C4-2B (cell line): ENCODE measurements around the gene ASB6.

Experiments used
- H3K27ac ChIP-seq: fragments of 450-650 bp; 2 replicates; pipeline ENCODE4 v1.5.1; 2017
- ZFX ChIP-seq: fragments of 450-650 bp; IDR thresholded peaks from 2 replicates; pipeline ENCODE4 v1.6.1; 2017
- TF ChIP-seq, protein P1 (sequence below): fragments of 450-650 bp; conservative IDR thresholded peaks from 2 replicates; pipeline ENCODE4 v1.5.1; 2017; ENCODE audit warnings: mild to moderate bottlenecking

ASB6 gene

DNA sequence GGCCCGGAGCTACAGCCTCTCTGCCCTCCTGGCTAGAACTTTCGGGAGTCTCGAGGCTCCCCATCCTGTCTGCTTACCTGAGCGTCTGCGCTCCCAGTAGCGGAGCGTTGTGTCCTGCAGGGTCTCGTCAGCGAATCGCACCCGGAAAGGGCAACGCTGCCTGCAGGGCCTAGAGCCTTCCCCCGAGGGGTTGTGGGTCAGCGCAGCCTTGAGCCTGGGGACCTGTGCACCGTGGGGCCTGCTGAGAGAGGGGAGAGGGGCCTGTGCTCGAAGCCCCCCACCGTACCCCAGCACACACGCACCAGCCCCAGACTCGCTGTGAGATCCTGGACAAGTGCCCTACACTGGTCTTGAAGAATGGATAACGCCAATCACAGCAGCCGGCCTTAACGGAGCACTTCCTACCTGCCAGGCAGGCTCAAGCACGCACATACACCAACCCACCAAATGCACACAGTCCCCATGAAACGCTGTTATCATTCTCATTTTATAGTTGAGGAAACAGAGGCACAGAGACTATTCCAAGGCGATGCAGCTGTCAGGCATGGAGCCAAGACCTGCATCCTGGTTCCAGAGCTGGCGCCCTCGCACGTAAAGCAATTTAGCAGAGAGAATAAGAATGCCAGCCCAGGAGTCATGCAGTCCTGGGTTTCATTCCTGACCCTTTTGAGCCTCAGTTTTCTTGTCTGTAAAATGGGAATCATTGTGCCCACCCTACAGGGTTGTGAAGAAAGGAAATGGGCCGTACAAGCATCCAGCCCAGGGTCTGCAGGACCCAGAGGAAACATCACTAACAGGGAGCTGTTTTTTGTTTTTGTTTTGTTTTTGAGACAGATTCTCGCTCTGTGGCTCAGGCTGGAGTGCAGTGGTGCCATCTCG is 26.3 kb downstream of the ASB6 start:
- TF ChIP-seq, protein P1, sequence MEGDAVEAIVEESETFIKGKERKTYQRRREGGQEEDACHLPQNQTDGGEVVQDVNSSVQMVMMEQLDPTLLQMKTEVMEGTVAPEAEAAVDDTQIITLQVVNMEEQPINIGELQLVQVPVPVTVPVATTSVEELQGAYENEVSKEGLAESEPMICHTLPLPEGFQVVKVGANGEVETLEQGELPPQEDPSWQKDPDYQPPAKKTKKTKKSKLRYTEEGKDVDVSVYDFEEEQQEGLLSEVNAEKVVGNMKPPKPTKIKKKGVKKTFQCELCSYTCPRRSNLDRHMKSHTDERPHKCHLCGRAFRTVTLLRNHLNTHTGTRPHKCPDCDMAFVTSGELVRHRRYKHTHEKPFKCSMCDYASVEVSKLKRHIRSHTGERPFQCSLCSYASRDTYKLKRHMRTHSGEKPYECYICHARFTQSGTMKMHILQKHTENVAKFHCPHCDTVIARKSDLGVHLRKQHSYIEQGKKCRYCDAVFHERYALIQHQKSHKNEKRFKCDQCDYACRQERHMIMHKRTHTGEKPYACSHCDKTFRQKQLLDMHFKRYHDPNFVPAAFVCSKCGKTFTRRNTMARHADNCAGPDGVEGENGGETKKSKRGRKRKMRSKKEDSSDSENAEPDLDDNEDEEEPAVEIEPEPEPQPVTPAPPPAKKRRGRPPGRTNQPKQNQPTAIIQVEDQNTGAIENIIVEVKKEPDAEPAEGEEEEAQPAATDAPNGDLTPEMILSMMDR, result no peak
- no peak for TF ChIP-seq ZFX
- H3K27ac ChIP-seq, result no peak overlapping the region

DNA sequence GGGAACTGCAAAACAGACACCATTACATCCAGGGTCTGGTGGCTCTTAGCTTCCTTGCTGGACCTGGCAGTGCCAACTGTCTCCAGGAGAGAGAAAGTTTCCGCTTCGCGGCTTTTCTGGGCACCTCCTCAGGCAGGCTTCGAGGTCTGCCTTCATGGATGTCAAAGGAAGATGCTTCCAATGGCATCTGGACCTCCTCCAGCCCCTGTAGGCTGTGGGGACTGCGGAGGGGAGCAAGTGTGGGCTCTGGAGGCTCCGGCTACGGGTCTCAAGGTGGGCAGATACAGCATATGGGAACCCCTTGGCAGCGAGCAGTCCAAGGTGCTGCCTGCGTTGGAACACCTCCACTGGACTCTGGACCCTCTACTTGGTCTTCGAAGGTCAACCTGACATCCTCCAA is 27.0 kb downstream of the ASB6 start:
- no peak for TF ChIP-seq ZFX
- TF ChIP-seq, protein P1, result no peak

DNA sequence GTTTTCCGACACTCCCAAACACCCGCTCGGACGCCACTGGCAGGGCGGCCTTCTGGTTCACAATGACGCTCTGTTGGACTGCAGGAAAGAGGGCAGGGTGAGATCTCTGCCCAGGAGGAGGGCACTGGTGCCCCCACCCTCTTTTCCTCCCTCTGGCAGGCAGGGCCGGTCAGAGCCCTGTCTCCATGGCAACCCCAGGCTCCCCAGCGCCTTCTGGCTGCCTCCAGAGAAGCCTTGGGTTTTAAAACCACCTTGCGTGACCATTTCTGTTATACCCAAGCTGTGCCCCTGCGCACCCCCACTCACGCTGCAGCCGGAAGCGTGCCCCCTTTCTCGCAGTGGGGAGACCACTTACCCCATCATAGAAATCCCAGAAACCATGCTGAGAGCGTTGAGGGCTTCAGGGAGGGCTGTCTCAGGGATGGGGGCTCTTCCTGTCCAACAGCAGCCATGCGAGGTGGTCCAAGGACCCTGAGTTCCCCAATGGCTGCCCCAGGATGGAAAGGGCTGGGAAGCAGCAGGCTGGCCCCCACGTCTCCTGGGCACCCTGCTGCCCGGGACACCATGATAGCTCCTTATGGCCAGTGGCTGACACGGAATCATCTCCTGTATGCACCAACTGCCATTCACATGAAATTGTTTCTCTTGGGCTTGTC is 28.3 kb downstream of the ASB6 start:
- TF ChIP-seq, protein P1, result no peak
- TF ChIP-seq ZFX, result no peak
- H3K27ac ChIP-seq, result no peak overlapping the region

More for the DNA sequence above, 27.0 kb downstream of the ASB6 start:
- no peak overlapping the region for H3K27ac ChIP-seq

DNA sequence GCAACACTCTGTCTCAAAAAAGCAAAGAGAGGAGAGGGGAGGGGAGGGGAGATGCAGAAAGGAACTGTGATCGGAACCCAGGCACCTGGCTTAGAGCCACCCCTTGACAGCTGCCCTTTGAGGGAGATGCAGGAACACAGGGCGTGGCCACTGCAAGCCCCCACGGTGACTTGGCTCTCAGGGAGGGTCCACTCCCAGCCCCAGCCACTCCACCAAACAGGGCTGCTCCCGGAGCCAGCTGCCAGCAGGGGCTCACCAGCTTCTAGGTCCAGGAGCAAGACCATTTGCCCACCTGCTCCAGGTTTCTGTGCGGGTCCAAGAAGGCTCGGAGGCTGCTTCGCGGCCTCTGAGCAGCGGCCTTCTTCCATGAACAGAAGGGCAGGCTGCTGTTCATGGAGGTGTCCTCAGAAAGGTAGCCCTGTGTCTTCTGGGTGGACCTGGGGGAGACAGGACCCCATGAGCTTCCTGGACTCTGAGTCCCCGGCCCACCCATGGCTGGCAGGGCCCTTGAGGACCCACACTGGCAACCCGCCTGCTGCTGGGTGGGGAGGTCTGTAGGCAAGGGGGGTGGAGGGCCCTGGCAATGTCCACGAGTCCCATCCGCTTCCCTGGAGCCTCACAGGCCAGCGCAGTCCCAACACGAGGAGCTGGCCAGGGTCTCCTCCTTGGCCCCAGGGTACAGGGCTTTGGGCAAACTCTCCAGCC is 29.0 kb downstream of the ASB6 start:
- no peak overlapping the region for H3K27ac ChIP-seq
- TF ChIP-seq, protein P1, result no peak
- no peak for TF ChIP-seq ZFX

DNA sequence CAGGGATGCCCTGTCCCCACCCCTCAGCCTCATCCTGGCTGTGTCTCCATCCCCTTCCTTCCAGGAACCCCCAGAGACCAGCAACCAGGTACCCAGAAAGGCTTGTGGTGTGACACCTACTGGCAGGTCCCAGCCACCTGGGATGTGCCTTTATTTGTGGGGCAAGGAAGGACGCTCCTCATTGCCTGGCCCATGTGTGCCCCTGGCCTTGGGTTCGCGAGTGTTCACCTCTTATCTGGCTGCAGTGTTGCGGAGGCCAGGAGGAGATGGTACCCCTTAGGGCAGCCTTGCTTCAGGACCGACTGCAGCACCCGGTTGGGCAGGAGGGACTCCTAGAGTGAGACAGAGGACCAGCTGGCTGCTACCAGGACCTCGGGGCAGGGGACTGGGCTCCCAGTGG is 29.8 kb downstream of the ASB6 start:
- TF ChIP-seq ZFX, result no peak
- TF ChIP-seq, protein P1, result no peak
- no peak overlapping the region for H3K27ac ChIP-seq

DNA sequence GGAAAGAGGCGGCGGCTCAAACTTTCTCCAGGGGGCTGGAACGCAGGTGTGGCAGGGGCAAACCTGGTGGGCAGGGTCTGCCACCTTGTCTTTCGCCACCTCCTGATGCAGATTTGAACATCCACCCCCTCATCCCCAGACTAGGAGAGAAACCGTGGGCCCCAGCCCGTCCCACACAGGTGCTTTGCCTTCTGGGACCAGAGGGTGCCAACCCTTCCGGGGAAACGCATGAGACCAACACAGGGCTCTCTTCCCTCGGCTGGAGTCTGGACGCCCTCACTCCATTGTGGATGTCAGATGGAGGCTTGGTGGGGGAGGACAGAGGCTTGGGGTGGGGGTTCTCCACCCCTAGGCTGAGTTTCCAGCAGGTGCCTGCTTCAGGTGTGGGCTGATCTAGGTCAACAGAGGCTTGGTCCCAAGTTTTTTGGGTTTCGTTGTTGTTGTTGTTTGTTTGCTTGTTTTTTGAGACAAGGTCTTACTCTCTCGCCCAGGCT is 30.6 kb downstream of the ASB6 start:
- TF ChIP-seq ZFX, result no peak
- TF ChIP-seq, protein P1, result no peak; the same call in 1 of the 2 replicates
- H3K27ac ChIP-seq, result peak overlapping the region; percentile 77
